SK-N-MC (cell line): ENCODE results near the gene ENTPD6.

Source experiments
- EZH2 ChIP-seq: fragments of 200-600 bp; sonication (generic); IDR thresholded peaks from one replicate; pipeline ENCODE4 v1.6.1; 2017; ENCODE audit warnings: antibody characterized with exemption
- POLR2AphosphoS5 ChIP-seq: IDR thresholded peaks from 2 replicates; pipeline ENCODE4 v1.6.1; 2012; ENCODE audit warnings: mild to moderate bottlenecking, low read depth, low read length, borderline replicate concordance

DNA sequence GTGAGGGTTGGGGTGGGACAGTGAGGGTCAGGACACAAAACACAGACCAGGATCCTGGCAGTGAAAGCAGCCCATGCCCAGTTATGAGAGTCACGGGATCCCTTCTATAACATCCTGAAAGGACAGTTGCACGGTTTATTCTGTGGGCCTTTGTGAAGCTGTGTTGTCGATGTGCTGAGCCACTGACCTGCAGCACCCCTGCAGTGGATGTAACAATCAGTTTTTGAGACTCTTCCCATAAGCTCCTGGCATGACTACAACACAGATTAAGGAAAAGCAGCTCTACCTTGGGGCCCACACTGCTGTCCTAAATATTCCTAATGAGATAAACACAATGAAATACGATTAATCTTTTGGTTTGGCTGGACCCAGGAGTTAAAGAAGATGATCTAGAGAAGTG lies 56.0 kb downstream of the ENTPD6 start:
- TF ChIP-seq EZH2 = no peak
- no peak for TF ChIP-seq POLR2AphosphoS5
